Liver (tissue), 9 donors: ENCODE data around the gene PAAF1. TPM values are rescaled to one million over a fixed set of nuclear protein-coding genes. Genes with fewer than 3 reads are reported as not detected.
"Not testable (repeated sequence)": the region's sequence is repeated elsewhere in the genome, so short reads cannot be mapped to it uniquely, and the experiment has no call there.

Experiments used
- DNase-seq: peaks from one replicate; pipeline ENCODE4 v3.0.0-alpha.2; 2017; ENCODE audit warnings: low spot score
- H3K27ac ChIP-seq, 2 donors: one replicate each; pipeline ENCODE4 v1.7.0; 2013; ENCODE audit warnings: inconsistent platforms in 2 of 2, low read length in 2 of 2, control low read depth in 1 of 2, low read depth in 1 of 2, mild to moderate bottlenecking in 1 of 2
- H3K27me3 ChIP-seq, 4 donors: one replicate each; pipeline versions ENCODE4 v1.6.1 to v1.7.0; 2013; ENCODE audit warnings: low read length in 3 of 4, inconsistent platforms in 1 of 4, mild to moderate bottlenecking in 1 of 4, moderate library complexity in 1 of 4; ENCODE audit not compliant: control insufficient read depth in 4 of 4, insufficient read depth in 4 of 4
- H3K36me3 ChIP-seq, 4 donors: one replicate each; pipeline versions ENCODE4 v1.6.1 to v1.7.0; 2013; ENCODE audit warnings: low read length in 3 of 4, mild to moderate bottlenecking in 3 of 4, low read depth in 1 of 4, moderate library complexity in 1 of 4; ENCODE audit not compliant: control insufficient read depth in 4 of 4, insufficient read depth in 3 of 4
- H3K4me1 ChIP-seq, 4 donors: one replicate each; pipeline versions ENCODE4 v1.6.1 to v1.7.0; 2013; ENCODE audit warnings: low read length in 3 of 4, mild to moderate bottlenecking in 3 of 4, moderate library complexity in 1 of 4; ENCODE audit not compliant: control insufficient read depth in 4 of 4, insufficient read depth in 4 of 4
- H3K4me3 ChIP-seq, 3 donors: one replicate each; pipeline versions ENCODE4 v1.6.1 to v1.7.0; 2013; ENCODE audit warnings: low read length in 3 of 3, control low read depth in 1 of 3, low read depth in 1 of 3, mild to moderate bottlenecking in 1 of 3
- H3K9ac ChIP-seq, 2 donors: one replicate each; pipeline ENCODE4 v1.7.0; 2013; ENCODE audit warnings: low read length in 2 of 2, mild to moderate bottlenecking in 2 of 2, moderate library complexity in 2 of 2, control low read depth in 1 of 2, low read depth in 1 of 2
- H3K9me3 ChIP-seq, 4 donors: one replicate each; pipeline versions ENCODE4 v1.6.1 to v1.7.0; 2013; ENCODE audit warnings: low read length in 3 of 4; ENCODE audit not compliant: control insufficient read depth in 4 of 4
- ATF3 ChIP-seq: IDR thresholded peaks from 2 replicates; pipeline ENCODE4 v1.6.1; 2016; ENCODE audit warnings: antibody characterized with exemption
- EGR1 ChIP-seq, 2 donors: IDR thresholded peaks; 2 replicates each; pipeline ENCODE4 v1.6.1; 2016 to 2018; ENCODE audit warnings: antibody characterized with exemption in 2 of 2, low read depth in 2 of 2
- FOXA2 ChIP-seq: IDR thresholded peaks from 2 replicates; pipeline ENCODE4 v1.6.1; 2016; ENCODE audit warnings: antibody characterized with exemption
- GABPA ChIP-seq, 2 donors: IDR thresholded peaks in 1 of 2; conservative IDR thresholded peaks in 1 of 2; 2 replicates each; pipeline ENCODE4 v1.6.1; 2016; ENCODE audit warnings: antibody characterized with exemption in 2 of 2, mild to moderate bottlenecking in 1 of 2, moderate library complexity in 1 of 2
- HNF4A ChIP-seq, 2 donors: conservative IDR thresholded peaks; 2 replicates each; pipeline ENCODE4 v1.6.1; 2016; ENCODE audit warnings: antibody characterized with exemption in 2 of 2, mild to moderate bottlenecking in 2 of 2
- HNF4G ChIP-seq: IDR thresholded peaks from 2 replicates; pipeline ENCODE4 v1.6.1; 2016; ENCODE audit warnings: antibody characterized with exemption
- NR2F2 ChIP-seq: IDR thresholded peaks from 2 replicates; pipeline ENCODE4 v1.6.1; 2016; ENCODE audit warnings: antibody characterized with exemption
- RAD21 ChIP-seq, 2 donors: IDR thresholded peaks; 2 replicates each; pipeline ENCODE4 v1.6.1; 2016; ENCODE audit warnings: antibody characterized with exemption in 2 of 2, mild to moderate bottlenecking in 2 of 2
- RXRA ChIP-seq, 2 donors: IDR thresholded peaks; 2 replicates each; pipeline ENCODE4 v1.6.1; 2017 to 2018; ENCODE audit warnings: antibody characterized with exemption in 2 of 2, mild to moderate bottlenecking in 1 of 2
- SP1 ChIP-seq: IDR thresholded peaks from 2 replicates; pipeline ENCODE4 v1.6.1; 2018; ENCODE audit warnings: antibody characterized with exemption, mild to moderate bottlenecking
- YY1 ChIP-seq: IDR thresholded peaks from 2 replicates; pipeline ENCODE4 v1.6.1; 2016; ENCODE audit warnings: antibody characterized with exemption, mild to moderate bottlenecking
- ZBTB33 ChIP-seq: IDR thresholded peaks from 2 replicates; pipeline ENCODE4 v1.6.1; 2016; ENCODE audit warnings: antibody characterized with exemption
- WGBS: extraction: QIAGEN DNeasy Blood & Tissue Kit; methylation state at CpG from one replicate; pipeline ENCODE4 v1.1.7; 2013; 5-methylcytosine and 5-hydroxymethylcytosine counted together
- polyA plus RNA-seq, 2 donors: library from polyadenylated mRNA; stranded (reverse) in 1 of 2; unstranded in 1 of 2; fragments of 200-250 nt in 1 of 2; fragments of >200 nt in 1 of 2; fragmentation: Nextera tagmentation in 1 of 2; extraction: Ambion mirVana in 1 of 2; gene quantifications; one replicate each; pipeline versions ENCODE4 v1.2.1 to v1.2.3, GENCODE V29; 2013 to 2015
- total RNA-seq, 2 donors: library from RNA; depleted of rRNA; stranded (reverse); fragments of >200 nt; gene quantifications; one replicate each; pipeline ENCODE4 v1.2.3, GENCODE V29; 2014
- TF ChIP-seq, protein P1 (sequence below): fragments of 150-350 bp; IDR thresholded peaks from 2 replicates; pipeline ENCODE4 v1.5.1; 2017; ENCODE audit warnings: improper control_type of control experiment, low read depth, low read length; ENCODE audit not compliant: missing input control
- donor health status: healthy.
- donor health status: healthy.
- donor health status: healthy.
- donor health status: healthy.
- donor health status: healthy.

PAAF1 gene
- total and polyA plus RNA-seq, 4 donors, result 5.3 to 10.4 (median 8.3) TPM

- WGBS, result 89% methylated on average over 1 of the region's 1 CpG
- peaks cover 0 to 9% (median under 1%) of the 10 kb centered on the region in 4 donors for H3K36me3 ChIP-seq
- peaks cover 2 to 21% (median 12%) of the 10 kb centered on the region in 4 donors for H3K4me1 ChIP-seq
- H3K27me3 ChIP-seq, result no peaks in the 10 kb centered on the region
- no peak overlapping the region for H3K4me3 ChIP-seq
- DNase-seq, result no peak
- H3K9ac ChIP-seq, result no peak overlapping the region
- no peaks in the 10 kb centered on the region for H3K9me3 ChIP-seq
- H3K27ac ChIP-seq, result no peak overlapping the region
- TF ChIP-seq ZBTB33 (no peak), YY1 (no peak), SP1 (no peak), FOXA2 (no peak), RAD21 (IDR thresholded peaks at IDR 0.05) (no peak), RXRA (IDR thresholded peaks at IDR 0.05) (no peak), ATF3 (no peak), HNF4G (no peak), HNF4A (conservative IDR thresholded peaks at IDR 0.05) (no peak), EGR1 (IDR thresholded peaks at IDR 0.05; ENCODE audit: low read depth in 2 of 2) (no peak)
Measured at GRCh38 chr11:73878771-73879170, 2.0 kb downstream of the PAAF1 start.

- H3K9me3 ChIP-seq, DNase-seq, H3K9ac ChIP-seq, H3K27me3 ChIP-seq, H3K27ac ChIP-seq, H3K4me3 ChIP-seq: not testable (repeated sequence)
- Histone ChIP-seq H3K36me3 (peaks cover 0 to 12% (median under 1%) of the 10 kb centered on the region in 4 donors), H3K4me1 (peaks cover 0 to 14% (median 9%) of the 10 kb centered on the region in 4 donors)
- WGBS, result 86% methylated on average over 9 of the region's 10 CpGs
Measured at GRCh38 chr11:73880449-73880848, 3.6 kb downstream of the PAAF1 start.

GRCh38 chr11:73883856-73884255 is 7.1 kb downstream of the PAAF1 start:
- no peak overlapping the region for H3K4me3 ChIP-seq
- H3K4me1 ChIP-seq, result no peaks in the 10 kb centered on the region
- H3K27ac ChIP-seq, result no peak overlapping the region
- H3K9me3 ChIP-seq, result no peaks in the 10 kb centered on the region
- no peak for DNase-seq
- TF ChIP-seq SP1 (no peak), HNF4A (conservative IDR thresholded peaks at IDR 0.05) (no peak), HNF4G (no peak)
- no peaks in the 10 kb centered on the region for H3K27me3 ChIP-seq
- H3K36me3 ChIP-seq, result peaks cover under 1 to 21% (median 5%) of the 10 kb centered on the region in 4 donors
- no peak overlapping the region for H3K9ac ChIP-seq
- WGBS, result 96% methylated on average over 2 of the region's 2 CpGs

GRCh38 chr11:73888244-73888643 is 11.4 kb downstream of the PAAF1 start:
- H3K36me3 ChIP-seq, result peaks cover 5 to 33% (median 16%) of the 10 kb centered on the region in 4 donors
- H3K27me3 ChIP-seq, result no peaks in the 10 kb centered on the region
- 97% methylated on average over 3 of the region's 3 CpGs for WGBS
- H3K27ac ChIP-seq, result no peak overlapping the region
- DNase-seq, result no peak
- H3K9ac ChIP-seq, result no peak overlapping the region
- H3K4me3 ChIP-seq, result no peak overlapping the region
- H3K9me3 ChIP-seq, result no peaks in the 10 kb centered on the region
- H3K4me1 ChIP-seq, result no peaks in the 10 kb centered on the region
- no peak for TF ChIP-seq NR2F2
- TF ChIP-seq, protein P1, sequence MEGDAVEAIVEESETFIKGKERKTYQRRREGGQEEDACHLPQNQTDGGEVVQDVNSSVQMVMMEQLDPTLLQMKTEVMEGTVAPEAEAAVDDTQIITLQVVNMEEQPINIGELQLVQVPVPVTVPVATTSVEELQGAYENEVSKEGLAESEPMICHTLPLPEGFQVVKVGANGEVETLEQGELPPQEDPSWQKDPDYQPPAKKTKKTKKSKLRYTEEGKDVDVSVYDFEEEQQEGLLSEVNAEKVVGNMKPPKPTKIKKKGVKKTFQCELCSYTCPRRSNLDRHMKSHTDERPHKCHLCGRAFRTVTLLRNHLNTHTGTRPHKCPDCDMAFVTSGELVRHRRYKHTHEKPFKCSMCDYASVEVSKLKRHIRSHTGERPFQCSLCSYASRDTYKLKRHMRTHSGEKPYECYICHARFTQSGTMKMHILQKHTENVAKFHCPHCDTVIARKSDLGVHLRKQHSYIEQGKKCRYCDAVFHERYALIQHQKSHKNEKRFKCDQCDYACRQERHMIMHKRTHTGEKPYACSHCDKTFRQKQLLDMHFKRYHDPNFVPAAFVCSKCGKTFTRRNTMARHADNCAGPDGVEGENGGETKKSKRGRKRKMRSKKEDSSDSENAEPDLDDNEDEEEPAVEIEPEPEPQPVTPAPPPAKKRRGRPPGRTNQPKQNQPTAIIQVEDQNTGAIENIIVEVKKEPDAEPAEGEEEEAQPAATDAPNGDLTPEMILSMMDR, result no peak
- TF ChIP-seq GABPA (IDR thresholded peaks at IDR 0.05 in 1 of 2, conservative IDR thresholded peaks at IDR 0.05 in 1 of 2), result no peak
- no peak for TF ChIP-seq SP1
